Adrenal gland (tissue), 12 donors: ENCODE data around the gene GSTK1. TPM values are rescaled to one million over a fixed set of nuclear protein-coding genes. Genes with fewer than 3 reads are reported as not detected.

Source experiments
- DNase-seq, 7 donors: peaks; one replicate each; pipeline ENCODE4 v3.0.0-alpha.2; 2019 to 2020
- H3K27ac ChIP-seq, 5 donors: fragments of 200-600 bp; sonication (generic) in 4 of 5; 1 replicate in 3 of 5; 2 replicates in 2 of 5; pipeline versions ENCODE4 v1.5.1 to v1.8.0; 2016 to 2020; ENCODE audit warnings: mild to moderate bottlenecking in 1 of 5
- H3K27me3 ChIP-seq: fragments of 200-600 bp; 2 replicates; pipeline ENCODE4 v1.8.0; 2021
- H3K36me3 ChIP-seq, 2 donors: fragments of 200-600 bp; replicated peaks in 1 of 2; 1 replicate in 1 of 2; 2 replicates in 1 of 2; pipeline versions ENCODE4 v1.5.1 to v1.8.0; 2018 to 2022
- H3K4me1 ChIP-seq, 2 donors: fragments of 200-600 bp; replicated peaks in 1 of 2; 1 replicate in 1 of 2; 2 replicates in 1 of 2; pipeline versions ENCODE4 v1.5.1 to v1.8.0; 2018 to 2021
- H3K4me3 ChIP-seq, 4 donors: fragments of 200-600 bp; sonication (generic) in 3 of 4; one replicate each; pipeline ENCODE4 v1.5.1; 2016 to 2018
- H3K9me3 ChIP-seq, 3 donors: fragments of 200-600 bp; sonication (generic) in 1 of 3; replicated peaks in 1 of 3; 1 replicate in 2 of 3; 2 replicates in 1 of 3; pipeline versions ENCODE4 v1.5.1 to v1.8.0; 2016 to 2021
- CTCF ChIP-seq, 6 experiments: fragments of 450-650 bp in 4 of 6; fragments of 200-600 bp in 2 of 6; sonication (generic) in 1 of 6; IDR thresholded peaks; 1 replicate in 5 of 6; 2 replicates in 1 of 6; pipeline versions ENCODE4 v1.5.1 to v1.8.0; 2016 to 2021; ENCODE audit warnings: antibody characterized with exemption in 6 of 6, mild to moderate bottlenecking in 2 of 6, moderate library complexity in 1 of 6
- POLR2A ChIP-seq, 2 donors: fragments of 450-650 bp; IDR thresholded peaks; one replicate each; pipeline ENCODE4 v1.6.1; 2017; ENCODE audit warnings: antibody characterized with exemption in 2 of 2, mild to moderate bottlenecking in 2 of 2, moderate library complexity in 1 of 2
- WGBS, 4 donors: extraction: QIAGEN DNeasy Blood & Tissue Kit in 2 of 4; methylation state at CpG; one replicate each; pipeline versions ENCODE4 v1.1.5 to v1.1.7; 2013 to 2017; 5-methylcytosine and 5-hydroxymethylcytosine counted together
- intact Hi-C, 2 donors: fragments of 100-400 bp; cut with DNase I; formaldehyde crosslinking; loops; one replicate each; pipeline versions ENCODE4 v1.14.1 to v1.15.0; 2022 to 2023
- polyA plus RNA-seq, 3 donors: library from polyadenylated mRNA; stranded (reverse); fragments of 200-250 nt in 2 of 3; fragments of 350-450 nt in 1 of 3; fragmentation: Illumina TruSeq in 1 of 3; extraction: RNeasy Lipid Tissue Mini Kit (QIAGEN cat#74804) in 1 of 3; gene quantifications; one replicate each; pipeline ENCODE4 v1.2.3, GENCODE V29; 2013 to 2014
- total RNA-seq, 9 donors: library from RNA; depleted of rRNA in 4 of 9; stranded (reverse); fragments of >200 nt in 4 of 9; fragments of 120-200 nt in 1 of 9; fragmentation: NEBNext Ultra II Directional in 1 of 9; extraction: Animal tissue kit (Norgen Biotek cat#: 25700) in 1 of 9; gene quantifications; one replicate each; pipeline versions ENCODE4 v1.1.0 to v1.2.4, GENCODE V29; 2013 to 2023
- donor health status: healthy with polysubstance abuse.
- donor health status: Bipolar disorder and iron deficiency.
- donor health status: DM: yes; HTN: yes; CAD: no.
- donor health status: DM: no; HTN: no; CAD: no.
- donor health status: DM: no; HTN: no; CAD: no.
- donor health status: DM: yes; HTN: yes; CAD: no.

The GSTK1 gene
- total and polyA plus RNA-seq, 12 donors = 155 to 333 (median 220) TPM

- H3K9me3 ChIP-seq = no peaks in the 10 kb centered on the region
- 61 to 74% (median 65%) methylated on average over 3 of the region's 3 CpGs for WGBS, 4 donors
- H3K4me1 ChIP-seq = no peaks in the 10 kb centered on the region
- H3K36me3 ChIP-seq = no peaks in the 10 kb centered on the region
- no peaks in the 10 kb centered on the region for H3K27me3 ChIP-seq
- intact Hi-C loops = no loop called here
- no peak within 1 kb of the TSS for H3K4me3 ChIP-seq
- H3K27ac ChIP-seq = peak within 1 kb of the TSS in 2 of 5 donors; percentile 2 to 36
- no peak for TF ChIP-seq CTCF (IDR thresholded peaks at IDR 0.05)
- no peak for TF ChIP-seq POLR2A (IDR thresholded peaks at IDR 0.05)
- no peak for DNase-seq
These were observed 41.5 kb upstream of the GSTK1 start, which contains the start of gene TAS2R40 for GRCh38 chr7:143221737-143222136. TSS of gene TAS2R40 (plus strand) at chr7:143222037. CDS start at chr7:143222079, 42 bp downstream.

GRCh38 chr7:143222782-143223181 is 40.5 kb upstream of the GSTK1 start:
- intact Hi-C loops = no loop called here
- WGBS, 4 donors = 66 to 80% (median 74%) methylated on average over 6 to 7 of the region's 7 CpGs
- Histone ChIP-seq H3K27me3 (no peaks in the 10 kb centered on the region), H3K4me3 (no peak overlapping the region), H3K4me1 (peaks cover 0 to 5% of the 10 kb centered on the region in 2 donors), H3K9me3 (no peaks in the 10 kb centered on the region), H3K36me3 (no peaks in the 10 kb centered on the region), H3K27ac (peak overlapping the region in 2 of 5 donors; percentile 2 to 36)
- no peak for TF ChIP-seq CTCF (IDR thresholded peaks at IDR 0.05)
- peak in 5 of 7 donors; percentile 32 to 65 (median 41) for DNase-seq

- Histone ChIP-seq H3K27ac (no peak overlapping the region), H3K4me1 (peaks cover 0 to 5% of the 10 kb centered on the region in 2 donors), H3K27me3 (no peaks in the 10 kb centered on the region), H3K36me3 (no peaks in the 10 kb centered on the region), H3K4me3 (no peak overlapping the region), H3K9me3 (no peaks in the 10 kb centered on the region)
- TF ChIP-seq POLR2A (IDR thresholded peaks at IDR 0.05) (no peak), CTCF (IDR thresholded peaks at IDR 0.05) (no peak)
- intact Hi-C loops = no loop called here
- WGBS, 4 donors = 69 to 75% (median 74%) methylated on average over 4 of the region's 4 CpGs
- no peak for DNase-seq
These were observed 39.5 kb upstream of the GSTK1 start for GRCh38 chr7:143223784-143224183.

GRCh38 chr7:143225047-143225446 is 38.2 kb upstream of the GSTK1 start:
- intact Hi-C loops = no loop called here
- TF ChIP-seq CTCF (IDR thresholded peaks at IDR 0.05) = no peak
- TF ChIP-seq POLR2A (IDR thresholded peaks at IDR 0.05) = no peak
- WGBS, 4 donors = 84 to 90% (median 87%) methylated on average over 5 of the region's 5 CpGs

More at GRCh38 chr7:143225047-143225446, 38.2 kb upstream of the GSTK1 start:
- H3K27ac ChIP-seq = no peak overlapping the region
- H3K4me3 ChIP-seq = no peak overlapping the region
- H3K36me3 ChIP-seq = no peaks in the 10 kb centered on the region
- DNase-seq = no peak
- no peaks in the 10 kb centered on the region for H3K9me3 ChIP-seq
- no peaks in the 10 kb centered on the region for H3K27me3 ChIP-seq
- peaks cover 0 to 5% of the 10 kb centered on the region in 2 donors for H3K4me1 ChIP-seq
